ENCODE data around the gene ATP2B2.

The ATP2B2 gene

GRCh38 chr3:10469441-10470119, 35.8 kb downstream of the ATP2B2 start:
- DNase-seq (ENCODE audit: low read depth): no peak

GRCh38 chr3:10468613-10469354, 36.6 kb downstream of the ATP2B2 start:
- DNase-seq (ENCODE audit: low read depth): no peak

GRCh38 chr3:10467904-10468612, 37.3 kb downstream of the ATP2B2 start:
- no peak for DNase-seq (ENCODE audit: low read depth)

GRCh38 chr3:10467204-10467603, 38.2 kb downstream of the ATP2B2 start:
- no peak for DNase-seq (ENCODE audit: low read depth)

GRCh38 chr3:10466186-10466585, 39.2 kb downstream of the ATP2B2 start:
- DNase-seq (ENCODE audit: low read depth): no peak

GRCh38 chr3:10465161-10465560, 40.2 kb downstream of the ATP2B2 start:
- DNase-seq (ENCODE audit: low read depth): no peak

- no peak for DNase-seq (ENCODE audit: low read depth)
These were observed 41.6 kb downstream of the ATP2B2 start for GRCh38 chr3:10463533-10464434.

GRCh38 chr3:10462641-10463532, 42.5 kb downstream of the ATP2B2 start:
- DNase-seq (ENCODE audit: low read depth): no peak

GRCh38 chr3:10460951-10461545, 44.3 kb downstream of the ATP2B2 start:
- DNase-seq (ENCODE audit: low read depth): no peak

- DNase-seq (ENCODE audit: low read depth): peak; percentile 82
These were observed 45.2 kb downstream of the ATP2B2 start for GRCh38 chr3:10459954-10460754.

- no peak for DNase-seq (ENCODE audit: low read depth)
These were observed 47.8 kb downstream of the ATP2B2 start for GRCh38 chr3:10457560-10457959.

- DNase-seq (ENCODE audit: low read depth): no peak
These were observed 48.4 kb downstream of the ATP2B2 start for GRCh38 chr3:10456981-10457380.

GRCh38 chr3:10455545-10455914, 49.9 kb downstream of the ATP2B2 start:
- no peak for DNase-seq (ENCODE audit: low read depth)

GRCh38 chr3:10454907-10455544, 50.4 kb downstream of the ATP2B2 start:
- no peak for DNase-seq (ENCODE audit: low read depth)

GRCh38 chr3:10453431-10454163, 51.8 kb downstream of the ATP2B2 start:
- no peak for DNase-seq (ENCODE audit: low read depth)

GRCh38 chr3:10450494-10451440, 54.6 kb downstream of the ATP2B2 start:
- DNase-seq (ENCODE audit: low read depth): no peak

GRCh38 chr3:10449436-10449835, 56.0 kb downstream of the ATP2B2 start:
- no peak for DNase-seq (ENCODE audit: low read depth)
